ENCODE results near the gene RCVRN. TPM values are rescaled to one million over a fixed set of nuclear protein-coding genes. Genes with fewer than 3 reads are reported as not detected.
A peak's percentile ranks its signal among the peaks of the same experiment; 100 is the strongest.

RCVRN gene
- total RNA-seq, 3 donors from 2014 or later, result 0.16 to 0.27 TPM; not detected in 1

DNA sequence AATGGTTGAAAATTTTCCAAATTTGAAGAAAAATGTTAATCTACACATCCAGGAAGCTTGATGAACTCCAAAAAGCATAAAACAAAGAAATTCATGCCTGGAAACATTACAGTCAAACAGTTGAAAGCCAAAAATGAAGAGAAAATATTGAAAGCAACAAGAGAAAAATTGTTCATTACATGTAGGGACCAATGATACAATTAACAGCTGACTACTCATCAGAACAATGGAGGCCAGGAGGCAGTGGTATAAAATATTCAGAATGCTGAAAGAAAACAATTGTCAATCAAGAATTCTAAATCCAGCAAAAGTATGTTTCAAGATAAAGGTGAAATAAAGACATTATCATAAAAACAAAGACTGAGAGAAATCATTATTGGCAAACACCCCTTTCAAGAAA lies 21.6 kb downstream of the RCVRN start:
- ATAC-seq, result no peak
- no peak for DNase-seq
- intact Hi-C loops (cut with DNase I, micrococcal nuclease), result no loop called here
- Histone ChIP-seq H3K4me3 (no peak overlapping the region), H3K36me3 (ENCODE audit: low read depth) (no peaks in the 10 kb centered on the region), H3K4me1 (ENCODE audit: low read depth) (no peaks in the 10 kb centered on the region), H3K9me3 (peaks cover 16% of the 10 kb centered on the region)
- TF ChIP-seq, protein P1, sequence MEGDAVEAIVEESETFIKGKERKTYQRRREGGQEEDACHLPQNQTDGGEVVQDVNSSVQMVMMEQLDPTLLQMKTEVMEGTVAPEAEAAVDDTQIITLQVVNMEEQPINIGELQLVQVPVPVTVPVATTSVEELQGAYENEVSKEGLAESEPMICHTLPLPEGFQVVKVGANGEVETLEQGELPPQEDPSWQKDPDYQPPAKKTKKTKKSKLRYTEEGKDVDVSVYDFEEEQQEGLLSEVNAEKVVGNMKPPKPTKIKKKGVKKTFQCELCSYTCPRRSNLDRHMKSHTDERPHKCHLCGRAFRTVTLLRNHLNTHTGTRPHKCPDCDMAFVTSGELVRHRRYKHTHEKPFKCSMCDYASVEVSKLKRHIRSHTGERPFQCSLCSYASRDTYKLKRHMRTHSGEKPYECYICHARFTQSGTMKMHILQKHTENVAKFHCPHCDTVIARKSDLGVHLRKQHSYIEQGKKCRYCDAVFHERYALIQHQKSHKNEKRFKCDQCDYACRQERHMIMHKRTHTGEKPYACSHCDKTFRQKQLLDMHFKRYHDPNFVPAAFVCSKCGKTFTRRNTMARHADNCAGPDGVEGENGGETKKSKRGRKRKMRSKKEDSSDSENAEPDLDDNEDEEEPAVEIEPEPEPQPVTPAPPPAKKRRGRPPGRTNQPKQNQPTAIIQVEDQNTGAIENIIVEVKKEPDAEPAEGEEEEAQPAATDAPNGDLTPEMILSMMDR (IDR thresholded peaks at IDR 0.05), result no peak

DNA sequence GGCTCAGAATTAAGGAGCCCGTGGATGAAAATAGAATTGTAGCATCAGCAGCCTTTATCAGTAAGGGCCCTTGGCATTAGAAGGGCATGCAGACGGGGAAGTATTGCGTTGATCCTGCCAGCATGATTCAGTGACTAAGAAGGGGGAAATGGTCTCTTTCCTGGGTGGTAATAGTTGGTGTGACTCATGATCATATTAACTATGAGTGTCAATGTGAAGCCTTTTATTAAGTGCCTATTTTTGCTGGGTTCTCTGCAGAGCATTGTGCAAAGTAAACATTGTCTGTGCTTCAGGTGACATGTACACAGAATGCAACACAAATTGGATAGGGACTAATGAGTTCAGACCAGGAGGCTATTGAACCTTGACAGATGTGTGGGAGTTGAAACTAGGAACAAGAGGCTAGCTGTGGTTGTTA lies 24.5 kb downstream of the RCVRN start:
- ATAC-seq (no peak), DNase-seq (no peak)
- Histone ChIP-seq H3K36me3 (ENCODE audit: low read depth) (no peaks in the 10 kb centered on the region), H3K4me3 (no peak overlapping the region), H3K4me1 (ENCODE audit: low read depth) (no peaks in the 10 kb centered on the region), H3K9me3 (peaks cover 16% of the 10 kb centered on the region)
- TF ChIP-seq, protein P1 (IDR thresholded peaks at IDR 0.05), result no peak
- intact Hi-C loops (cut with DNase I, micrococcal nuclease), result no loop called here

DNA sequence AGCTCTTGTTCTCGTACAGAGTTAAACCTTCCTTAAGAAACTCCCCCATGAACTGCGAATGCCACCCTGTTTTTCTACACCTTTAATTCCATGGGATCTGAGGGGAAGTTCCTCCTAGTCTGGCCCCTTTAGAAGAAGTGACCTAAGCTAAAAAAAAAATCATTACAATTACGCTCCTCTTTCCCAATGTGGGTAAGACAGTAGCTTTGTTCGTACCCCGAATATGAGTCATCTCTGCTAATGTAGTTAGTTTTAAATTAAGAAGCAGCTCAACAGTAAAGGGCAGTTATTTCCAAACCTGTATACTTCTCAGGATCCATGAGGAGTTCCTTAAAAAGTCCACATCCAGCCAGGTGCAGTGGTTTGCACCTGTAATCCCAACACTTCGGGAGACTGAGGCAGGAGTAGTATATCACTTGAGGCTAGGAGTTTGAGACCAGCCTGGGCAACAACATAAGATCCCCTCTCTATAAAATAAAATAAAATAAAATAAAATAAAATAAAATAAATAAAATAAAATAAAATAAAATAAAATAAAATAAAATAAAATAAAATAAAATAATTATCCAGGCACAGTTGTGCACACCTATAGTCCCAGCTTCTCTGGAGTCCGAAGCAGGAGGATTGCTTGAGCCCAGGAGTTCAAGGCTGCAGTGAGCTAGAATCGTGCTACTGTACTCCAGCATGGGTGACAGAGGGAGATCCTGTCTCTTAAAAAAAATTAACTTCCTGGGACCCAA lies 26.1 kb downstream of the RCVRN start:
- no peaks in the 10 kb centered on the region for H3K4me1 ChIP-seq (ENCODE audit: low read depth)
- TF ChIP-seq, protein P1 (IDR thresholded peaks at IDR 0.05), result no peak
- DNase-seq (no peak), ATAC-seq (no peak)
- peaks cover 13% of the 10 kb centered on the region for H3K9me3 ChIP-seq
- intact Hi-C loops (cut with DNase I, micrococcal nuclease), result no loop called here
- no peak overlapping the region for H3K4me3 ChIP-seq
- H3K36me3 ChIP-seq (ENCODE audit: low read depth), result no peaks in the 10 kb centered on the region

DNA sequence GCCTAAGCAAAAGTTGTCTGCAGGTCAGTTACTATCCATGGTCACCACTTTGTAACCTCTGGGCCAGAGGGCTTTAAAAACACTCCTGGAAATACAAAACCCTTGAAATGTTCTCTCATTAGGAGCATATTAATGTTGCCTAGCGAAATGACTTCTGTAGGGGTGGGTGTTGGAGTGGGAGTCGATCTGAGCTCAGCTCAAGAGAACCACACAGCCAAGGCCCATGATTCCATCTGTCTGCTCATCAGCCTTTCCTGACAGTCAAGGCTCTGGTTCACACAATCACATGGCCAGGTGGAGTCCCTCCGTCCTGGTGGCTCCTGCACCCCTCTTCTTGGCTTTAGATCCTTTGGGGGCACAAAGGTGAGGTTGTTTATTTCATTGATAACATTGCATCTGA lies 26.7 kb downstream of the RCVRN start:
- TF ChIP-seq, protein P1 (IDR thresholded peaks at IDR 0.05), result no peak
- intact Hi-C loops (cut with DNase I, micrococcal nuclease), result no loop called here
- Histone ChIP-seq H3K36me3 (ENCODE audit: low read depth) (no peaks in the 10 kb centered on the region), H3K9me3 (peaks cover 7% of the 10 kb centered on the region), H3K4me1 (ENCODE audit: low read depth) (no peaks in the 10 kb centered on the region), H3K4me3 (no peak overlapping the region)
- no peak for DNase-seq
- no peak for ATAC-seq

DNA sequence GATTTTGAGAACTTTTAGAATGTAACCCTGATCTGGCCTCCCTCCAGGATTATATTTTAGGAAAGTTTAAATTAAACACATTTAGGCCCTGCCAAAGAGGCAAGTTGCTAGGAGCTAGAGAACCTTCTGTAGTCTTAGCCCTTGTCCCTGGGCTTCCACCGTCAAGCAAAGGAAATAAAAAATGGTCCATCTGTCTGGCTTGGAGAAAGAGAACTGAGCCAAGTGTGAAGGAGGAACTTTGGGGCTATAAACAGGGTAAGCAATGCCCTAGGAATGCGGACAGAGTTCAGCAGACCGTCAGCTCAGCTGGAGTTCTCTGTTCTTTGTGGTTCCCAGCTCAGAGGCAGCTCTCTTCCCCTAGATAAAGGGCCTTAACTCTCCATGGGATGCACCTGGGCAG lies 29.6 kb downstream of the RCVRN start:
- no peaks in the 10 kb centered on the region for H3K4me1 ChIP-seq (ENCODE audit: low read depth)
- ATAC-seq (peak; percentile 54), DNase-seq (peak in 1 of 3 donors; percentile 17)
- H3K36me3 ChIP-seq (ENCODE audit: low read depth), result no peaks in the 10 kb centered on the region
- TF ChIP-seq, protein P1 (IDR thresholded peaks at IDR 0.05), result no peak
- intact Hi-C loops (cut with DNase I, micrococcal nuclease), result no loop called here
- H3K4me3 ChIP-seq, result no peak overlapping the region
- H3K9me3 ChIP-seq, result no peaks in the 10 kb centered on the region
